Fibroblast of lung (primary cell): ENCODE measurements around the gene SUPT5H. TPM values are rescaled to one million over a fixed set of nuclear protein-coding genes. Genes with fewer than 3 reads are reported as not detected.

Experiments used
- DNase-seq, 2 donors: peaks; one replicate each; pipeline versions ENCODE4 v3.0.0 to v3.0.0-alpha.2; 2010; ENCODE audit warnings: low read depth in 2 of 2
- H2AFZ ChIP-seq: 2 replicates; pipeline ENCODE4 v1.5.1; 2012; ENCODE audit warnings: low read length, control low read depth, inconsistent platforms
- H3K27ac ChIP-seq: 2 replicates; pipeline ENCODE4 v1.5.1; 2011; ENCODE audit warnings: low read length, control low read depth; ENCODE audit not compliant: insufficient read depth
- H3K27me3 ChIP-seq: 2 replicates; pipeline ENCODE4 v1.5.1; 2011; ENCODE audit warnings: mild to moderate bottlenecking, low read length; ENCODE audit not compliant: control insufficient read depth, insufficient read depth
- H3K36me3 ChIP-seq: 2 replicates; pipeline ENCODE4 v1.5.1; 2011; ENCODE audit warnings: low read length; ENCODE audit not compliant: control insufficient read depth, insufficient read depth
- H3K4me1 ChIP-seq: 2 replicates; pipeline ENCODE4 v1.5.1; 2011; ENCODE audit warnings: low read length; ENCODE audit not compliant: control insufficient read depth, insufficient read depth; ENCODE audit errors: extremely low read depth
- H3K4me2 ChIP-seq: 2 replicates; pipeline ENCODE4 v1.5.1; 2011; ENCODE audit warnings: low read length, control low read depth; ENCODE audit not compliant: insufficient read depth; ENCODE audit errors: extremely low read depth
- H3K4me3 ChIP-seq, 4 experiments: fragments of 200-600 bp in 1 of 4; sonication (generic) in 1 of 4; replicated peaks in 1 of 4; 2 replicates each; pipeline ENCODE4 v1.5.1; 2011 to 2016; ENCODE audit warnings: low read length in 4 of 4, low read depth in 3 of 4, mild to moderate bottlenecking in 3 of 4, control low read depth in 2 of 4, inconsistent platforms in 1 of 4, mixed read lengths in 1 of 4; ENCODE audit not compliant: insufficient read depth in 1 of 4; ENCODE audit errors: control extremely low read depth in 1 of 4
- H3K79me2 ChIP-seq: 2 replicates; pipeline ENCODE4 v1.5.1; 2012; ENCODE audit warnings: mild to moderate bottlenecking, low read length, inconsistent platforms; ENCODE audit not compliant: control insufficient read depth, insufficient read depth
- H3K9ac ChIP-seq: 2 replicates; pipeline ENCODE4 v1.5.1; 2011; ENCODE audit warnings: mild to moderate bottlenecking, low read length, control low read depth; ENCODE audit not compliant: insufficient read depth
- H3K9me3 ChIP-seq: 2 replicates; pipeline ENCODE4 v1.5.1; 2012; ENCODE audit warnings: low read depth, low read length; ENCODE audit not compliant: control insufficient read depth, insufficient read depth
- H4K20me1 ChIP-seq: 2 replicates; pipeline ENCODE4 v1.5.1; 2011; ENCODE audit warnings: low read length; ENCODE audit not compliant: control insufficient read depth, insufficient read depth; ENCODE audit errors: extremely low read depth
- CTCF ChIP-seq, 2 donors: IDR thresholded peaks in 1 of 2; conservative IDR thresholded peaks in 1 of 2; 1 replicate in 1 of 2; 2 replicates in 1 of 2; pipeline ENCODE4 v1.5.1; 2011 to 2012; ENCODE audit warnings: low read length in 2 of 2, control low read depth in 1 of 2, inconsistent platforms in 1 of 2, low read depth in 1 of 2, mild to moderate bottlenecking in 1 of 2
- EZH2 ChIP-seq: IDR thresholded peaks from 2 replicates; pipeline ENCODE4 v1.5.1; 2012; ENCODE audit warnings: low read length, control low read depth, mild to moderate bottlenecking; ENCODE audit errors: missing control alignments
- polyA plus RNA-seq, 2 donors: library from polyadenylated mRNA; depleted of rRNA in 1 of 2; stranded (reverse) in 1 of 2; unstranded in 1 of 2; fragments of >200 nt; gene quantifications; 2 replicates each; pipeline ENCODE4 v1.2.1, GENCODE V29; 2011 to 2012; ENCODE audit warnings: missing spikeins in 1 of 2
- total RNA-seq: library from RNA; depleted of rRNA; stranded (reverse); fragments of >200 nt; gene quantifications from 2 replicates; pipeline ENCODE4 v1.2.1, GENCODE V29; 2014

The SUPT5H gene
- total and polyA plus RNA-seq, 2 donors (not counting 1 experiment from before 2014, with no cell fraction given): 50.2 to 77.8 TPM

DNA sequence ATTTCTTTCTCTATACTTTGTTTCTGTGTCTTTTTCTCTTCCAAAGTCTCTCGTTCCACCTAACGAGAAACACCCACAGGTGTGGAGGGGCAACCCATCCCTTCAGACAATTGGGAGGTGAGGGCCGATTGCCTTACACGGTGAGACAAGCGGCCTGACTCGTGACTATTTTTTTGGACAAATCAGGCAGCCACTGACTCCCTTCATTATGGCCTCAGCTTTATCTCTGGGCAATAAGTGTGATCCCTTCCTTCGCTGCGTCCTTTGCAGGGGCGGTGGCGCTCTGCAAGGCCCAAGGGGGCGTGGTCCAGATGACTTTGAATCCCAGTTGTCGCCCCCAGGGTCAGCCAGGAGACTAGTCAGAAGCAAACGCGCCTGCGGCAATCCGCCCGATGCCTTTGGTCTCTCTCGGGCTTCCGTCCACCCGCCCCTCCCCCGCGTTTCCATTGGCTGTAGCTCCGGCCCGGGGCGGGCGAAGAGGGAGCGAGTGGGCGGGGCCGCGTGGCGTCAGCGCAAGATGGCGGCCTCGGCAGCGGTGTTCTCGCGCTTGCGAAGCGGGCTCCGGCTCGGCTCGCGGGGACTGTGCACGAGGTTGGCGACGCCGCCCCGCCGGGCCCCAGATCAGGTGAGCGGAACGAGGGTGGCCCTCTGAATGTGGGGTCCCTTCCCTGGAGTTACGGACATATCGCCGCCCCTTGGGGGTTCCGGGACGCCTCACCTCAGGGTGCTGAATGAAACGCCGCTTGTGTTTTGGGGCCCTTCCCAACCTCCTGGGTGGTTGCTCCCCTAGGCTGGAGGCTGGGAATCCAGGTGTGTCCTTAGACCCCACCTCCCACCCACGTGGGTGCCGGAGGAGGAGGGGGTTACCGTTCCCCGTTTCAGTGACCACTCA, 35.2 kb downstream of the SUPT5H start, which contains the start of gene TIMM50:
TIMM50 (plus strand) TSS at position 502 of the 892 bp plus-strand sequence; CDS start at position 518, 16 bp downstream.
- Histone ChIP-seq H3K27me3 (no peaks in the 10 kb centered on the region), H3K4me2 (peak within 1 kb of the TSS; percentile 94), H2AFZ (peak within 1 kb of the TSS; percentile 97), H3K79me2 (peaks cover 18% of the 10 kb centered on the region), H3K9ac (peak within 1 kb of the TSS; percentile 96), H3K4me1 (no peaks in the 10 kb centered on the region), H3K4me3 (peak within 1 kb of the TSS; percentile 84 to 100 (median 92)), H3K36me3 (peaks cover 12% of the 10 kb centered on the region), H3K9me3 (no peaks in the 10 kb centered on the region), H3K27ac (peak within 1 kb of the TSS; percentile 94), H4K20me1 (no peaks in the 10 kb centered on the region)
- TF ChIP-seq EZH2: no peak
- TF ChIP-seq CTCF (conservative IDR thresholded peaks at IDR 0.05 in 1 of 2, IDR thresholded peaks at IDR 0.05 in 1 of 2; ENCODE audit: low read depth in 1 of 2, low read length in 2 of 2): no peak
- DNase-seq: peak; percentile 89 to 90

DNA sequence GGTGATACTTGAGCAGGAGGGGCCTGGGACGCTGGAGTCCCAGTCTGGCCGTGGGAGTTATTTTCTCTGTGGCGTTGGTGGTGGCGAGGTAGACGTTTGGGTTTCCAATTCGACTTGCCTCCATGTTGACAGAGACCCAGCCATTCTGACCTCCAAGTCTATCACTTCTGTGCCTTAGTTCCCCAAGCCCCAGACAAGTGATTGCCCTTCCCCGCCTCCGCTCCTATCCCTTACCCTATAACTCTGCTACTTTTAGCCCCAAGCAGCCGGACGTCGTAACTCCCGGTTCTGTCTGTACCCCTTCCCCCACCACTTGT, 35.8 kb downstream of the SUPT5H start:
- peak overlapping the region; percentile 69 for H3K4me2 ChIP-seq
- TF ChIP-seq EZH2: no peak
- no peak for TF ChIP-seq CTCF (conservative IDR thresholded peaks at IDR 0.05 in 1 of 2, IDR thresholded peaks at IDR 0.05 in 1 of 2; ENCODE audit: low read depth in 1 of 2, low read length in 2 of 2)
- no peaks in the 10 kb centered on the region for H4K20me1 ChIP-seq
- H3K9me3 ChIP-seq: no peaks in the 10 kb centered on the region
- peak overlapping the region; percentile 87 for H2AFZ ChIP-seq
- no peaks in the 10 kb centered on the region for H3K27me3 ChIP-seq
- H3K27ac ChIP-seq: peak overlapping the region; percentile 94
- H3K4me1 ChIP-seq: no peaks in the 10 kb centered on the region
- peaks cover 8% of the 10 kb centered on the region for H3K36me3 ChIP-seq
- no peak for DNase-seq
- H3K4me3 ChIP-seq: peak overlapping the region; percentile 84 to 100 (median 92)
- H3K79me2 ChIP-seq: peaks cover 18% of the 10 kb centered on the region
- H3K9ac ChIP-seq: peak overlapping the region; percentile 96

DNA sequence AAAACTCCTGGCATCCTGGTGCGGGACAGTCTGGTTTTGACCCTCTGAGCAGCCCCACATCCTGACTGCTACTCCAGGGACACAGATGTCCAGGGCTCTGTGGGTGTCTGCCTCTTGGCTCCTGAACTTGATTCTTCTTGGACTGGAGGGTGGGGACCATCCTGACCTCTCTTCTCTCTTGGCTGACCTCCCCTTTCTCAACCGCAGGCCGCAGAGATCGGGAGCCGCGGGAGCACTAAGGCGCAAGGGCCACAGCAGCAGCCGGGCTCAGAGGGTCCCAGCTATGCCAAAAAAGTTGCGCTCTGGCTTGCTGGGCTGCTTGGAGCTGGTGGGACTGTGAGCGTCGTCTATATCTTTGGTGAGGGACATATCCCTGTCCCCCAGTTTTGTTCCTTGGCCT, 36.3 kb downstream of the SUPT5H start:
- DNase-seq: no peak
- peak overlapping the region; percentile 94 for H3K27ac ChIP-seq
- H3K79me2 ChIP-seq: peaks cover 18% of the 10 kb centered on the region
- no peaks in the 10 kb centered on the region for H3K9me3 ChIP-seq
- H3K4me1 ChIP-seq: no peaks in the 10 kb centered on the region
- H4K20me1 ChIP-seq: no peaks in the 10 kb centered on the region
- TF ChIP-seq EZH2 (no peak), CTCF (conservative IDR thresholded peaks at IDR 0.05 in 1 of 2, IDR thresholded peaks at IDR 0.05 in 1 of 2; ENCODE audit: low read depth in 1 of 2, low read length in 2 of 2) (no peak)
- peak overlapping the region; percentile 96 for H3K9ac ChIP-seq
- peaks cover 7% of the 10 kb centered on the region for H3K36me3 ChIP-seq
- H3K4me3 ChIP-seq: peak overlapping the region; percentile 84 to 100 (median 92)
- H3K27me3 ChIP-seq: no peaks in the 10 kb centered on the region
- peak overlapping the region; percentile 69 for H3K4me2 ChIP-seq
- H2AFZ ChIP-seq: no peak overlapping the region
